Uterus (tissue), 4 donors: ENCODE data around the gene ARHGAP4. TPM values are rescaled to one million over a fixed set of nuclear protein-coding genes. Genes with fewer than 3 reads are reported as not detected.

Source experiments
- DNase-seq, 2 donors: peaks; one replicate each; pipeline ENCODE4 v3.0.0-alpha.2; 2019 to 2020
- H3K27ac ChIP-seq, 2 donors: fragments of 200-600 bp; sonication (generic); 1 replicate in 1 of 2; 2 replicates in 1 of 2; pipeline ENCODE4 v1.5.1; 2016 to 2018
- H3K27me3 ChIP-seq, 2 donors: fragments of 200-600 bp; sonication (generic); one replicate each; pipeline ENCODE4 v1.5.1; 2018 to 2019; ENCODE audit warnings: control low read depth in 1 of 2
- H3K36me3 ChIP-seq, 2 donors: fragments of 200-600 bp; sonication (generic); one replicate each; pipeline ENCODE4 v1.5.1; 2019; ENCODE audit warnings: control low read depth in 1 of 2
- H3K4me1 ChIP-seq, 2 donors: fragments of 200-600 bp; sonication (generic); one replicate each; pipeline ENCODE4 v1.5.1; 2018 to 2019; ENCODE audit warnings: control low read depth in 1 of 2
- H3K4me3 ChIP-seq, 2 donors: fragments of 200-600 bp; sonication (generic); 1 replicate in 1 of 2; 2 replicates in 1 of 2; pipeline ENCODE4 v1.5.1; 2018 to 2019; ENCODE audit warnings: mild to moderate bottlenecking in 1 of 2
- H3K9me3 ChIP-seq, 2 donors: fragments of 200-600 bp; sonication (generic); one replicate each; pipeline ENCODE4 v1.5.1; 2019; ENCODE audit warnings: control low read depth in 1 of 2
- POLR2A ChIP-seq, 2 donors: fragments of 450-650 bp; IDR thresholded peaks; one replicate each; pipeline ENCODE4 v1.6.1; 2016; ENCODE audit warnings: antibody characterized with exemption in 2 of 2, mild to moderate bottlenecking in 1 of 2, moderate library complexity in 1 of 2
- intact Hi-C: fragments of 100-400 bp; cut with DNase I; formaldehyde crosslinking; loops from one replicate; pipeline ENCODE4 v1.15.1; 2023; ENCODE audit warnings: low total_unique reads
- total RNA-seq, 4 donors: library from RNA; depleted of rRNA in 3 of 4; stranded (reverse); fragments of >200 nt in 3 of 4; gene quantifications; one replicate each; pipeline versions ENCODE4 v1.1.0 to v1.2.4, GENCODE V29; 2014 to 2023
- TF ChIP-seq, protein P1 (sequence below), 4 experiments: fragments of 200-600 bp in 2 of 4; fragments of 450-650 bp in 2 of 4; sonication (generic) in 2 of 4; IDR thresholded peaks; one replicate each; pipeline ENCODE4 v1.5.1; 2016 to 2019; ENCODE audit warnings: antibody characterized with exemption in 4 of 4, mild to moderate bottlenecking in 2 of 4, moderate library complexity in 1 of 4
- donor health status: DM: yes; HTN: yes; CAD: no.

The ARHGAP4 gene
- total RNA-seq, 4 donors from 2014 or later = 5.1 to 28.3 (median 15.8) TPM

DNA sequence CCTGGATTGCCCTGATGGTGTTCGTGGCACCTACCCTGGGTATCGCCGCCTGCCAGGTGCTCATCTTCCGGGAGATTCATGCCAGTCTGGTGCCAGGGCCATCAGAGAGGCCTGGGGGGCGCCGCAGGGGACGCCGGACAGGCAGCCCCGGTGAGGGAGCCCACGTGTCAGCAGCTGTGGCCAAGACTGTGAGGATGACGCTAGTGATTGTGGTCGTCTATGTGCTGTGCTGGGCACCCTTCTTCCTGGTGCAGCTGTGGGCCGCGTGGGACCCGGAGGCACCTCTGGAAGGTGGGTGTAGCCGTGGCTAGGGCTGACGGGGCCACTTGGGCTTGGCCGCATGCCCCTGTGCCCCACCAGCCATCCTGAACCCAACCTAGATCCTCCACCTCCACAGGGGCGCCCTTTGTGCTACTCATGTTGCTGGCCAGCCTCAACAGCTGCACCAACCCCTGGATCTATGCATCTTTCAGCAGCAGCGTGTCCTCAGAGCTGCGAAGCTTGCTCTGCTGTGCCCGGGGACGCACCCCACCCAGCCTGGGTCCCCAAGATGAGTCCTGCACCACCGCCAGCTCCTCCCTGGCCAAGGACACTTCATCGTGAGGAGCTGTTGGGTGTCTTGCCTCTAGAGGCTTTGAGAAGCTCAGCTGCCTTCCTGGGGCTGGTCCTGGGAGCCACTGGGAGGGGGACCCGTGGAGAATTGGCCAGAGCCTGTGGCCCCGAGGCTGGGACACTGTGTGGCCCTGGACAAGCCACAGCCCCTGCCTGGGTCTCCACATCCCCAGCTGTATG is 19.7 kb downstream of the ARHGAP4 start:
- Histone ChIP-seq H3K4me1 (no peaks in the 10 kb centered on the region), H3K27me3 (no peaks in the 10 kb centered on the region), H3K4me3 (no peak overlapping the region), H3K9me3 (no peaks in the 10 kb centered on the region), H3K36me3 (no peaks in the 10 kb centered on the region), H3K27ac (no peak overlapping the region)
- intact Hi-C loops = no loop called here
- no peak for TF ChIP-seq POLR2A (IDR thresholded peaks at IDR 0.05)
- TF ChIP-seq, protein P1, sequence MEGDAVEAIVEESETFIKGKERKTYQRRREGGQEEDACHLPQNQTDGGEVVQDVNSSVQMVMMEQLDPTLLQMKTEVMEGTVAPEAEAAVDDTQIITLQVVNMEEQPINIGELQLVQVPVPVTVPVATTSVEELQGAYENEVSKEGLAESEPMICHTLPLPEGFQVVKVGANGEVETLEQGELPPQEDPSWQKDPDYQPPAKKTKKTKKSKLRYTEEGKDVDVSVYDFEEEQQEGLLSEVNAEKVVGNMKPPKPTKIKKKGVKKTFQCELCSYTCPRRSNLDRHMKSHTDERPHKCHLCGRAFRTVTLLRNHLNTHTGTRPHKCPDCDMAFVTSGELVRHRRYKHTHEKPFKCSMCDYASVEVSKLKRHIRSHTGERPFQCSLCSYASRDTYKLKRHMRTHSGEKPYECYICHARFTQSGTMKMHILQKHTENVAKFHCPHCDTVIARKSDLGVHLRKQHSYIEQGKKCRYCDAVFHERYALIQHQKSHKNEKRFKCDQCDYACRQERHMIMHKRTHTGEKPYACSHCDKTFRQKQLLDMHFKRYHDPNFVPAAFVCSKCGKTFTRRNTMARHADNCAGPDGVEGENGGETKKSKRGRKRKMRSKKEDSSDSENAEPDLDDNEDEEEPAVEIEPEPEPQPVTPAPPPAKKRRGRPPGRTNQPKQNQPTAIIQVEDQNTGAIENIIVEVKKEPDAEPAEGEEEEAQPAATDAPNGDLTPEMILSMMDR (IDR thresholded peaks at IDR 0.05) = no peak
- DNase-seq = no peak

- Histone ChIP-seq H3K9me3 (no peaks in the 10 kb centered on the region), H3K36me3 (no peaks in the 10 kb centered on the region), H3K27me3 (no peaks in the 10 kb centered on the region), H3K4me1 (no peaks in the 10 kb centered on the region), H3K27ac (no peak overlapping the region), H3K4me3 (no peak overlapping the region)
- intact Hi-C loops = no loop called here
- TF ChIP-seq, protein P1 (IDR thresholded peaks at IDR 0.05) = no peak
- TF ChIP-seq POLR2A (IDR thresholded peaks at IDR 0.05) = no peak
- no peak for DNase-seq
Measured at GRCh38 chrX:153905481-153906095, 20.5 kb downstream of the ARHGAP4 start.

- intact Hi-C loops = no loop called here
- TF ChIP-seq, protein P1 (IDR thresholded peaks at IDR 0.05) = no peak
- TF ChIP-seq POLR2A (IDR thresholded peaks at IDR 0.05) = no peak
- no peaks in the 10 kb centered on the region for H3K36me3 ChIP-seq
- no peaks in the 10 kb centered on the region for H3K9me3 ChIP-seq
- no peaks in the 10 kb centered on the region for H3K27me3 ChIP-seq
- no peak within 1 kb of the TSS for H3K27ac ChIP-seq
- DNase-seq = no peak
- no peaks in the 10 kb centered on the region for H3K4me1 ChIP-seq
- no peak within 1 kb of the TSS for H3K4me3 ChIP-seq
Measured at GRCh38 chrX:153903991-153904957, 21.8 kb downstream of the ARHGAP4 start, which contains the start of gene AVPR2. TSS of gene AVPR2 (plus strand) at chrX:153904673. CDS start at chrX:153905146, 473 bp downstream.

DNA sequence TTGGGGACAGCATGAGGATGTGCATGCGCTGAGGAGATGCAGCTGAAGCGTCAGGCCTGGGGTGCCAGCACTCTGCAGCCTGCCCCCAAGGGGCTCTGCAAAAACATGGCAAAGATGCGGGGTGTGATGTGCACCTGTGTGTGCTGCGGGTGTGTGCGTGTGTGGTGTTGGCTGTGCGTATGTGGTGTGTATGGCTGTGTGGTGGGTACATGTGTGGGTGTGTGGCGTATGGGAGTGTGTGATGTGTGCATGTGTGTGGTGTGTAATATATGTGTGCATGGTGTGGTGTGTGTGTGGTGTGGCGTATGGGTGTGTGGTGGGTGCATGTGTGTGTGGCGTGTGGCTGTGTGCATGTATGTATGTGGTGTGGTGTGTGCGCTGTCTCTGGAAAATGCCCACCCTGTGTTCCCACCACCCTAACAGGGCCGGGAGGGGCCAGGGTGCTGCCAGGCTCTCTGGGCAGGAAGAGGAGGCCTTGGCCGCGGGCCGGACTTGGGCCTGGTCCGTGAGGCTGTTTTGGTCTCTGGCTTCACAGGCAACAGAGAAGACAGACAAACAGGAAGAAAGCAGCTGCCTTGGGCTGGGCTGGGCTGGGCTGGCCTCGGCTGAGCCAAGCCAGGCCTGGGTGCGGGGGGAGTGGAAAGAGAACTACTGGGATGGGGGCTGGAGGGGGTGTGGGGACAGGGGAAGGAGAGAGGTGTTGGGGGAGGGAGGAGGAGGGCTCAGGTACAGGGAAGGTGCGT is 22.7 kb downstream of the ARHGAP4 start:
- no peak for DNase-seq
- Histone ChIP-seq H3K27ac (no peak overlapping the region), H3K36me3 (no peaks in the 10 kb centered on the region), H3K4me3 (no peak overlapping the region), H3K27me3 (no peaks in the 10 kb centered on the region), H3K4me1 (no peaks in the 10 kb centered on the region), H3K9me3 (no peaks in the 10 kb centered on the region)
- intact Hi-C loops = no loop called here
- no peak for TF ChIP-seq POLR2A (IDR thresholded peaks at IDR 0.05)
- TF ChIP-seq, protein P1 (IDR thresholded peaks at IDR 0.05) = no peak
